ENCODE measurements around the gene HOXD9. TPM values are rescaled to one million over a fixed set of nuclear protein-coding genes. Genes with fewer than 3 reads are reported as not detected.

Gene HOXD9
- total RNA-seq, 2 experiments from 2014 or later, result not detected

- peaks cover 7% of the 10 kb centered on the region for H3K4me1 Mint-ChIP-seq (ENCODE audit: low read depth)
- intact Hi-C loops (cut with micrococcal nuclease), result no loop called here
- H3K27ac Mint-ChIP-seq, result no peak overlapping the region
- DNase-seq, result no peak
- TF ChIP-seq CTCF (IDR thresholded peaks at IDR 0.05), result no peak
- POLR2A ChIA-PET, result interaction anchor here (0.7 kb wide), 1 partner anchor 77 kb away, joined by 3 read pairs; no protein-coding TSS in a partner anchor
- no peaks in the 10 kb centered on the region for H3K9me3 Mint-ChIP-seq
- no peak for ATAC-seq
- CTCF ChIA-PET, result interaction anchor here (0.8 to 2.7 kb wide), 5 partner anchors 10 to 402 kb away, joined by 3 to 17 read pairs (median 4); no protein-coding TSS in a partner anchor
- H3K4me3 Mint-ChIP-seq, result no peak overlapping the region
- peaks cover 83% of the 10 kb centered on the region for H3K27me3 Mint-ChIP-seq
- H3K36me3 Mint-ChIP-seq (ENCODE audit: low read depth), result no peaks in the 10 kb centered on the region
Observed at GRCh38 chr2:176150584-176151441, 28.3 kb downstream of the HOXD9 start.

- POLR2A ChIA-PET, result interaction anchor here (1.0 kb wide), 1 partner anchor 10 kb away, joined by 3 read pairs; no protein-coding TSS in a partner anchor
- Mint-ChIP-seq H3K4me3 (no peak within 1 kb of the TSS), H3K36me3 (ENCODE audit: low read depth) (no peaks in the 10 kb centered on the region), H3K4me1 (ENCODE audit: low read depth) (peaks cover 7% of the 10 kb centered on the region), H3K9me3 (no peaks in the 10 kb centered on the region), H3K27me3 (peaks cover 82% of the 10 kb centered on the region), H3K27ac (no peak within 1 kb of the TSS)
- no peak for ATAC-seq
- TF ChIP-seq CTCF (IDR thresholded peaks at IDR 0.05), result no peak
- CTCF ChIA-PET, result interaction anchor here (0.8 to 2.7 kb wide), 5 partner anchors 11 to 401 kb away, joined by 3 to 17 read pairs (median 4); no protein-coding TSS in a partner anchor
- intact Hi-C loops (cut with micrococcal nuclease), result no loop called here
- no peak for DNase-seq
Observed at GRCh38 chr2:176151442-176152287, 29.1 kb downstream of the HOXD9 start, which contains the start of gene HOXD4. HOXD4 (plus strand) TSS chr2:176151550; CDS start chr2:176151634, 84 bp downstream.

- no peak for DNase-seq
- ATAC-seq, result no peak
- Mint-ChIP-seq H3K9me3 (no peaks in the 10 kb centered on the region), H3K27ac (no peak overlapping the region), H3K4me1 (ENCODE audit: low read depth) (peaks cover 10% of the 10 kb centered on the region), H3K36me3 (ENCODE audit: low read depth) (no peaks in the 10 kb centered on the region), H3K27me3 (peaks cover 78% of the 10 kb centered on the region), H3K4me3 (no peak overlapping the region)
- TF ChIP-seq CTCF (IDR thresholded peaks at IDR 0.05), result no peak
- intact Hi-C loops (cut with micrococcal nuclease), result no loop called here
- ChIA-PET POLR2A (interaction anchor here (1.0 kb wide), 1 partner anchor 9 kb away, joined by 3 read pairs; no protein-coding TSS in a partner anchor), CTCF (interaction anchor here (0.9 to 2.7 kb wide), 4 partner anchors 12 to 499 kb away, joined by 3 to 17 read pairs (median 6); no protein-coding TSS in a partner anchor)
Observed at GRCh38 chr2:176152350-176153181, 30.0 kb downstream of the HOXD9 start.

- Mint-ChIP-seq H3K36me3 (ENCODE audit: low read depth) (no peaks in the 10 kb centered on the region), H3K27me3 (peaks cover 72% of the 10 kb centered on the region), H3K27ac (no peak overlapping the region), H3K9me3 (no peaks in the 10 kb centered on the region), H3K4me1 (ENCODE audit: low read depth) (peaks cover 15% of the 10 kb centered on the region), H3K4me3 (no peak overlapping the region)
- ATAC-seq (no peak), DNase-seq (no peak)
- ChIA-PET POLR2A (no interaction called here), CTCF (interaction anchor here (1.0 to 2.3 kb wide), 5 partner anchors 16 to 400 kb away, joined by 3 to 7 read pairs (median 4); no protein-coding TSS in a partner anchor)
- no peak for TF ChIP-seq CTCF (IDR thresholded peaks at IDR 0.05)
- intact Hi-C loops (cut with micrococcal nuclease), result no loop called here
Observed at GRCh38 chr2:176154576-176155252, 32.2 kb downstream of the HOXD9 start.
